Measurements from ENCODE around the gene PIP5K1C.

PIP5K1C gene

DNA sequence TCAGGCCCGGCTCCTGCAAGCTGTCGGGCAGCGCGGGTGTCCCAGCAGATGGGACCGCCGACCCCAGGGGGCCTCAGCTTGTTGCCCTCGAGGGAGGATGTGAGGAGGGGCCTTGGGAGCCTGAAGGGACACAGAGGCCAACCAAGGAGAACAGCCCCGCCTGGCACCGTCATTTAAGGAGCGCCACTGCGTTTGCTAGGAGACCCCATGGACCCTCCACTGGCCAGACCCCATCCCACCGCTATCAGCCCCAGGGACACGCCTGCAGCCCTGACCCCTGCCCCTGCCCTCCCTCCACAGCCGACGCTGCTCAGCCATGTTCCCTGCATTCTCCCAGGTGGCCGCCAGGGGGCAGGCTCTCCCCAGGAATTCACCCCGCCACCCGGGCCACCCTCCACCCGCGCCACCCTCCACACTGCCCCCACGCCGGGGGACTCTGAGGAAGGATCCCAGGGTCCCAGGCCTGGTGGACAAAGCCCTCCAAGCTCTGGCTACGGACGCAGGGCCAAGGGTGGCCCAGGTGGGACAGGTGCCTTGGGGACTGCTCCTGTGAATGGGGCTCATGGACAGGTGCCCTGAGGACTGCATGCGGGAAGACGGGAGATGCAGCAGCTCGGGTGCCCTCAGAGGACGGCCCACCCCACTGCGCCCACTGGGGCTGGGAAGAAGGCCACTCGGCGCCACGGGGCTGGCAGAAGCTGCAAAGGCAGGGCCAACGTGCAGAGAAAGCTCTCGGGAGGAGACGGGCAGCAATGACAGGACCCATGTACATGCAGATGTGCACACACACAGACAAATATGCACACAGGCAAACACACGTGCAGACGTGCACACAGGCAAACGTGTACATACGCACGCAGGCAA, 34.4 kb downstream of the PIP5K1C start:
- no peak overlapping the region for H3K4me3 ChIP-seq (replicated peaks; ENCODE audit: low read depth, low read length)
- DNase-seq (ENCODE audit: low read depth) = no peak
- peak; percentile 69 for TF ChIP-seq CTCF (IDR thresholded peaks at IDR 0.05; ENCODE audit: low read length, missing control alignments)

- no peak for DNase-seq (ENCODE audit: low read depth)
- no peak overlapping the region for H3K4me3 ChIP-seq (replicated peaks; ENCODE audit: low read depth, low read length)
- no peak for TF ChIP-seq CTCF (IDR thresholded peaks at IDR 0.05; ENCODE audit: low read length, missing control alignments)
Observed at GRCh38 chr19:3664879-3665642, 35.2 kb downstream of the PIP5K1C start.

GRCh38 chr19:3663838-3664237, 36.4 kb downstream of the PIP5K1C start:
- no peak for DNase-seq (ENCODE audit: low read depth)
- no peak for TF ChIP-seq CTCF (IDR thresholded peaks at IDR 0.05; ENCODE audit: low read length, missing control alignments)
- H3K4me3 ChIP-seq (replicated peaks; ENCODE audit: low read depth, low read length) = no peak overlapping the region

DNA sequence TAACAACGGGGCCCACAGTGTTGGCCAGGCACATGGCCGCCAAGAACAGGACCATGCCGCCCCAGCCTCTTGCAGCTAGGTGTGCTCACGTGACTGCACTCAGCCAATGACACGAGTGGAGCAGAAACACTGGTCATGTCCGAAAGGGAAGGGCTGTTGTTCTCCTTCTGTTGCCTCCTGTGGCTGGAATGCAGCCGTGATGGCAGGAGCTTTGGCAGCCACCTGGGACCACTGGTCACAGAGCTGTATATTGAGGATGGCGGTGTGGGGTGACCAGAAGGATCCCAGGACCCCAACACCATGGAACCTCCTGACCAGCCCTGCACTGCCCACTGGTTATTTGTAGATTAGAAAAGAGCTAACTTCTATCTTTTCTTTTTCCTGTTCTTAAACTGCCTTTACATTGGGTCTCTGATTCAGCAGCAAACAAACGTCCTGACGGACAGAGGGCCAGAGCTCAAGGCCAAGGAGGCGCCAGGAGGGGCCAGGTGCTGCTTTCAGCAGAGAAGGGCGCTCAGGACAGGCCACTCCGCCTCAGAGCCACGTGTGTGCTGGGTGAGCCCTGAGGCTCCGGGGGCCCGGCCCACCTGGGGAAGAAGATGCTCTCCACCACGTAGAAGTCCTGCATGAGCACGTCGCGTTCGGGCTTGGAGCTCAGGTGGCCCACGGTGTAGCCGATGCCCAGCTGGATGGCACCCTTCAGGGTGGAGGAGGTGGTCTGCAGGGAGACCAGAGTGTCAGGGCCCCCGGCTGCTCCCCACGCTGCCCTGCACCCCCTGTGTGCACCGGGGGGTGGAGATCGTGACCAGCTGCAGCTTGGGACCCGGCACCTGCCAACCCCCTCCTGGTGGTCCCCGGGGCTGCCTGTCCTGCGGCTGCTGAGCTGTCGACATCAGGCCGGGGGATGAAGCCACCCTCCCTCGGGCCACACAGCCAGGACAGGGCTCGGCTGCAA, 38.7 kb downstream of the PIP5K1C start:
- no peak for DNase-seq (ENCODE audit: low read depth)
- TF ChIP-seq CTCF (IDR thresholded peaks at IDR 0.05; ENCODE audit: low read length, missing control alignments) = no peak

GRCh38 chr19:3660493-3661219, 39.6 kb downstream of the PIP5K1C start:
- H3K4me3 ChIP-seq (replicated peaks; ENCODE audit: low read depth, low read length) = no peak overlapping the region
- no peak for TF ChIP-seq CTCF (IDR thresholded peaks at IDR 0.05; ENCODE audit: low read length, missing control alignments)
- DNase-seq (ENCODE audit: low read depth) = no peak

More for the DNA sequence above, 38.7 kb downstream of the PIP5K1C start:
- H3K4me3 ChIP-seq (replicated peaks; ENCODE audit: low read depth, low read length) = no peak overlapping the region

DNA sequence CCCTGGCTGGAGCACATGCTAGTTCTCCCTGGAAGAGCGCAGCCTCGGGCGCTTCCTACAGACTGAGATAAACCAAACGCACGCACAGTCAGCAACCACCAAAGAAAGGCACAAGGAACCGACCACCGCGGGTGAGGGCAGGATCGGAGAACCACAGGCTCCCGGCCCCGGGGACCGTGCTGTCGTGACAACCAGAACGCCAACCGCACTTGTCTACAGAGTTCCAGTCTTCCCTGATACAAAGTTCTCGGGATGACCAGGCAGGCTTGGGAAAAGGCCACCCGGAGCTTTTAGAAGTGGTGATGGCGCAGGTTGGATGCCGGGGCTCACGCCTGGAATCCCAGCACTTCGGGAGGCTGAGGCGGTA, 40.5 kb downstream of the PIP5K1C start:
- H3K4me3 ChIP-seq (replicated peaks; ENCODE audit: low read depth, low read length) = no peak overlapping the region
- DNase-seq (ENCODE audit: low read depth) = no peak
- TF ChIP-seq CTCF (IDR thresholded peaks at IDR 0.05; ENCODE audit: low read length, missing control alignments) = no peak
